ENCODE data around the gene AJUBA.
"Not testable (repeated sequence)": the region's sequence is repeated elsewhere in the genome, so short reads cannot be mapped to it uniquely, and the experiment has no call there.

Gene AJUBA

GRCh38 chr14:22962061-22962676, 20.2 kb downstream of the AJUBA start:
- H3K4me3 ChIP-seq (ENCODE audit: low read depth, low read length): no peak overlapping the region
- TF ChIP-seq CTCF (IDR thresholded peaks at IDR 0.05; ENCODE audit: control insufficient read depth, extremely low read depth, insufficient read depth): no peak
- DNase-seq (ENCODE audit: low read depth): no peak

- DNase-seq (ENCODE audit: low read depth): no peak
- H3K4me3 ChIP-seq (ENCODE audit: low read depth, low read length): peak overlapping the region; percentile 59
- TF ChIP-seq CTCF (IDR thresholded peaks at IDR 0.05; ENCODE audit: control insufficient read depth, extremely low read depth, insufficient read depth): no peak
Measured at GRCh38 chr14:22955702-22956569, 26.4 kb downstream of the AJUBA start.

- no peak for DNase-seq (ENCODE audit: low read depth)
- no peak for TF ChIP-seq CTCF (IDR thresholded peaks at IDR 0.05; ENCODE audit: control insufficient read depth, extremely low read depth, insufficient read depth)
- no peak overlapping the region for H3K4me3 ChIP-seq (ENCODE audit: low read depth, low read length)
Measured at GRCh38 chr14:22952418-22952817, 29.9 kb downstream of the AJUBA start.

- not testable (repeated sequence) for DNase-seq (ENCODE audit: low read depth); H3K4me3 ChIP-seq (ENCODE audit: low read depth, low read length)
Measured at GRCh38 chr14:22951795-22952194, 30.6 kb downstream of the AJUBA start.

- H3K4me3 ChIP-seq (ENCODE audit: low read depth, low read length): no peak overlapping the region
- no peak for DNase-seq (ENCODE audit: low read depth)
- no peak for TF ChIP-seq CTCF (IDR thresholded peaks at IDR 0.05; ENCODE audit: control insufficient read depth, extremely low read depth, insufficient read depth)
Measured at GRCh38 chr14:22945642-22946041, 36.7 kb downstream of the AJUBA start.

- no peak for TF ChIP-seq CTCF (IDR thresholded peaks at IDR 0.05; ENCODE audit: control insufficient read depth, extremely low read depth, insufficient read depth)
- no peak for DNase-seq (ENCODE audit: low read depth)
- H3K4me3 ChIP-seq (ENCODE audit: low read depth, low read length): no peak overlapping the region
Measured at GRCh38 chr14:22939684-22940083, 42.7 kb downstream of the AJUBA start.

GRCh38 chr14:22935156-22935555, 47.2 kb downstream of the AJUBA start:
- no peak overlapping the region for H3K4me3 ChIP-seq (ENCODE audit: low read depth, low read length)
- no peak for DNase-seq (ENCODE audit: low read depth)
- TF ChIP-seq CTCF (IDR thresholded peaks at IDR 0.05; ENCODE audit: control insufficient read depth, extremely low read depth, insufficient read depth): no peak
